ENCODE results near the gene PITPNC1. TPM values are rescaled to one million over a fixed set of nuclear protein-coding genes. Genes with fewer than 3 reads are reported as not detected.

PITPNC1 gene
- total RNA-seq, 1 experiment from 2014 or later = 23.1 TPM

DNA sequence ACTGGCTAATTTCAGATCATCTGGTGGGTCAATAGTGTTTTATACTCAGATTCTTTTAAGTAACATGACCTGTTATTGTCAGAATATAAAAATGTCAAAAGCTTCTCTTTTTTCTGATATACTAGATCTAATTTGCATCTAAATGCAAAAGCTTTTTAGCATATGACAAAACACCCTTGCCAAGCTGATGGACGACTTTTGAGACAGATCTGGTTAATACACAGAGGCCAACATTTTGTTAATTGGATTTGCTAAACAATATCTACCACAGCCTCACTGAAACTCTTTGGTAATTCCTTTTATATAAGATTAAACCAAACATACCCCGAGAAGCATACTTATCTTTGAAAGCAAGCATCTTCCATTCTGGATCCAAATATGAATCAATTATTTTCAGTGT lies 330.4 kb downstream of the PITPNC1 start:
- no peaks in the 10 kb centered on the region for H3F3A ChIP-seq (ENCODE audit: low read length, unreplicated experiment)
- ChIA-PET CTCF (no interaction called here), POLR2A (ENCODE audit: unreplicated experiment) (no interaction called here)
- no peaks in the 10 kb centered on the region for H4K20me1 ChIP-seq (ENCODE audit: low read length)
- intact Hi-C loops (cut with micrococcal nuclease) = no loop called here
- H3K4me3 ChIP-seq (ENCODE audit: low read length) = no peak overlapping the region
- peak overlapping the region; percentile 42; the same call in 1 of the 2 replicates for H2AFZ ChIP-seq (ENCODE audit: low read length)
- no peak overlapping the region for H3K9ac ChIP-seq (ENCODE audit: low read length)
- no peak overlapping the region for H3K4me2 ChIP-seq (ENCODE audit: low read length)
- no peaks in the 10 kb centered on the region for H3K36me3 ChIP-seq (ENCODE audit: low read depth, low read length)
- no TSS peak for BruUV-seq (replicated peaks)
- no peak overlapping the region for H3K27ac ChIP-seq (ENCODE audit: low read length)
- ATAC-seq (no peak), DNase-seq (no peak)
- no peaks in the 10 kb centered on the region for H3K27me3 ChIP-seq (ENCODE audit: low read length)
- no peaks in the 10 kb centered on the region for H3K9me3 ChIP-seq (ENCODE audit: low read length)
- H3K79me2 ChIP-seq (ENCODE audit: low read length) = no peaks in the 10 kb centered on the region
- H3K4me1 ChIP-seq (ENCODE audit: insufficient read depth, low read length) = no peaks in the 10 kb centered on the region
- no peaks in the 10 kb centered on the region for H3K9me2 ChIP-seq (replicated peaks; ENCODE audit: low read length)
- TF ChIP-seq EZH2 (IDR thresholded peaks at IDR 0.05; ENCODE audit: low read length, unreplicated experiment) = no peak
- TF ChIP-seq, protein P1, sequence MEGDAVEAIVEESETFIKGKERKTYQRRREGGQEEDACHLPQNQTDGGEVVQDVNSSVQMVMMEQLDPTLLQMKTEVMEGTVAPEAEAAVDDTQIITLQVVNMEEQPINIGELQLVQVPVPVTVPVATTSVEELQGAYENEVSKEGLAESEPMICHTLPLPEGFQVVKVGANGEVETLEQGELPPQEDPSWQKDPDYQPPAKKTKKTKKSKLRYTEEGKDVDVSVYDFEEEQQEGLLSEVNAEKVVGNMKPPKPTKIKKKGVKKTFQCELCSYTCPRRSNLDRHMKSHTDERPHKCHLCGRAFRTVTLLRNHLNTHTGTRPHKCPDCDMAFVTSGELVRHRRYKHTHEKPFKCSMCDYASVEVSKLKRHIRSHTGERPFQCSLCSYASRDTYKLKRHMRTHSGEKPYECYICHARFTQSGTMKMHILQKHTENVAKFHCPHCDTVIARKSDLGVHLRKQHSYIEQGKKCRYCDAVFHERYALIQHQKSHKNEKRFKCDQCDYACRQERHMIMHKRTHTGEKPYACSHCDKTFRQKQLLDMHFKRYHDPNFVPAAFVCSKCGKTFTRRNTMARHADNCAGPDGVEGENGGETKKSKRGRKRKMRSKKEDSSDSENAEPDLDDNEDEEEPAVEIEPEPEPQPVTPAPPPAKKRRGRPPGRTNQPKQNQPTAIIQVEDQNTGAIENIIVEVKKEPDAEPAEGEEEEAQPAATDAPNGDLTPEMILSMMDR (conservative IDR thresholded peaks at IDR 0.05; ENCODE audit: low read depth, low read length) = no peak
- TF ChIP-seq EZH2phosphoT487 (IDR thresholded peaks at IDR 0.05; ENCODE audit: borderline replicate concordance, low read length) = no peak

DNA sequence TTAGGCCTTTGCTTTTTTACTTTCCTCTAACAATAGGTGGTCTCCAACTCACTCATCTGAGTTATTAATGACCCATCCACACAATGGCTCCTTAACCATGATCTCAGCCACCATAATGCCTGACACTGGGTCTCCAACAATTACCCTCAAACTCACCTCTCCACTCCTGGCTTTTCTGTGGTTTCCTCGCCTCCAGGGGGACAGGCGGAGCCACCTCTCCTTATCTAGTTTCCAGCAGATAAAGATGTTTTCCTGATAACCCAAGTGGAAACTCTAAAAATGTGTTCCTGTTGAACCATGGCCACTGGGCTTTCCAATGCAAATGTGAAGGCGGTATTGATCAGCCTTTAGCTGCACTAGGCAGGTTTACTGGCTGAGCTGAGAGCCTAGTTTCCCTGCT lies 331.3 kb downstream of the PITPNC1 start:
- Histone ChIP-seq H3K79me2 (ENCODE audit: low read length) (no peaks in the 10 kb centered on the region), H3K4me2 (ENCODE audit: low read length) (no peak overlapping the region), H2AFZ (ENCODE audit: low read length) (no peak overlapping the region), H3K9me2 (replicated peaks; ENCODE audit: low read length) (no peaks in the 10 kb centered on the region), H3K4me1 (ENCODE audit: insufficient read depth, low read length) (no peaks in the 10 kb centered on the region), H3K9ac (ENCODE audit: low read length) (no peak overlapping the region), H3K27ac (ENCODE audit: low read length) (no peak overlapping the region), H3K4me3 (ENCODE audit: low read length) (no peak overlapping the region), H3K36me3 (ENCODE audit: low read depth, low read length) (no peaks in the 10 kb centered on the region), H3K9me3 (ENCODE audit: low read length) (no peaks in the 10 kb centered on the region), H3K27me3 (ENCODE audit: low read length) (no peaks in the 10 kb centered on the region), H3F3A (ENCODE audit: low read length, unreplicated experiment) (no peaks in the 10 kb centered on the region), H4K20me1 (ENCODE audit: low read length) (no peaks in the 10 kb centered on the region)
- TF ChIP-seq, protein P1 (conservative IDR thresholded peaks at IDR 0.05; ENCODE audit: low read depth, low read length) = no peak
- TF ChIP-seq EZH2phosphoT487 (IDR thresholded peaks at IDR 0.05; ENCODE audit: borderline replicate concordance, low read length) (no peak), EZH2 (IDR thresholded peaks at IDR 0.05; ENCODE audit: low read length, unreplicated experiment) (no peak)
- ChIA-PET POLR2A (ENCODE audit: unreplicated experiment) (interaction anchor here (0.6 kb wide), 1 partner anchor 332 kb away, joined by 4 read pairs; no protein-coding TSS in a partner anchor), CTCF (no interaction called here)
- BruUV-seq (replicated peaks) = no TSS peak
- no peak for DNase-seq
- intact Hi-C loops (cut with micrococcal nuclease) = no loop called here
- no peak for ATAC-seq

DNA sequence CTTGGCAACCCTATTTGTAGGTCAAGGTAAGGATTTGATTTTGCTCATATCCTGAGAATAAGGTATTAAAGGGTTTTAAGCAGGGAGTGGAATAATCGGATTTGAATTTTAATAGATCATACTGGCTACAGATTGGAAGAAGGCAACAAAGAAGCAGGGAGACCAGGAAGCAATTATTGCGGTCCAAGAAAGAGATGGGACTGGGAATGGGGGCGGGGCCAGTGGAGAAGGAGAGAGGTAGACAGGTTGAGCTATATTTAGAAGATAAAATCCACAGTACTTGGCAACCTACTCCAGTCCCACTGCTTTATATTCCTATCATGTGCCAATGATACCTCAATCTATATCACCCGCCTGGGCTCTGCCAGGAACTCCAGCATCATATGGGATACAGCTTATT lies 334.8 kb downstream of the PITPNC1 start:
- intact Hi-C loops (cut with micrococcal nuclease) = no loop called here

More for the DNA sequence above, 334.8 kb downstream of the PITPNC1 start:
- no peaks in the 10 kb centered on the region for H4K20me1 ChIP-seq (ENCODE audit: low read length)
- H3K9ac ChIP-seq (ENCODE audit: low read length) = no peak overlapping the region
- no peak for TF ChIP-seq EZH2phosphoT487 (IDR thresholded peaks at IDR 0.05; ENCODE audit: borderline replicate concordance, low read length)
- TF ChIP-seq, protein P1 (conservative IDR thresholded peaks at IDR 0.05; ENCODE audit: low read depth, low read length) = no peak
- no peak for TF ChIP-seq EZH2 (IDR thresholded peaks at IDR 0.05; ENCODE audit: low read length, unreplicated experiment)
- no peak overlapping the region for H2AFZ ChIP-seq (ENCODE audit: low read length)
- ATAC-seq (no peak), DNase-seq (no peak)
- H3K9me2 ChIP-seq (replicated peaks; ENCODE audit: low read length) = no peaks in the 10 kb centered on the region
- no peak overlapping the region for H3K4me3 ChIP-seq (ENCODE audit: low read length)
- peaks cover 2% of the 10 kb centered on the region; the same call in 1 of the 2 replicates for H3K79me2 ChIP-seq (ENCODE audit: low read length)
- no peaks in the 10 kb centered on the region for H3K9me3 ChIP-seq (ENCODE audit: low read length)
- no TSS peak for BruUV-seq (replicated peaks)
- ChIA-PET POLR2A (ENCODE audit: unreplicated experiment) (no interaction called here), CTCF (interaction anchor here (0.6 kb wide), 1 partner anchor 975 kb away, joined by 5 read pairs; no protein-coding TSS in a partner anchor)
- H3K27me3 ChIP-seq (ENCODE audit: low read length) = no peaks in the 10 kb centered on the region
- H3K36me3 ChIP-seq (ENCODE audit: low read depth, low read length) = no peaks in the 10 kb centered on the region
- H3F3A ChIP-seq (ENCODE audit: low read length, unreplicated experiment) = no peaks in the 10 kb centered on the region
- peaks cover 4% of the 10 kb centered on the region; the same call in 1 of the 2 replicates for H3K4me1 ChIP-seq (ENCODE audit: insufficient read depth, low read length)
- H3K27ac ChIP-seq (ENCODE audit: low read length) = no peak overlapping the region
- no peak overlapping the region for H3K4me2 ChIP-seq (ENCODE audit: low read length)

Data from PC-3 (cell line).